HK-2 (cell line): Measurements from ENCODE around the gene UBL3.
A peak's percentile ranks its signal among the peaks of the same experiment; 100 is the strongest.

Source experiments
- DNase-seq: peaks from one replicate; pipeline ENCODE4 v3.0.0-alpha.2; 2018; ENCODE audit not compliant: unreplicated experiment

Gene UBL3, protein sequence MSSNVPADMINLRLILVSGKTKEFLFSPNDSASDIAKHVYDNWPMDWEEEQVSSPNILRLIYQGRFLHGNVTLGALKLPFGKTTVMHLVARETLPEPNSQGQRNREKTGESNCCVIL

DNA sequence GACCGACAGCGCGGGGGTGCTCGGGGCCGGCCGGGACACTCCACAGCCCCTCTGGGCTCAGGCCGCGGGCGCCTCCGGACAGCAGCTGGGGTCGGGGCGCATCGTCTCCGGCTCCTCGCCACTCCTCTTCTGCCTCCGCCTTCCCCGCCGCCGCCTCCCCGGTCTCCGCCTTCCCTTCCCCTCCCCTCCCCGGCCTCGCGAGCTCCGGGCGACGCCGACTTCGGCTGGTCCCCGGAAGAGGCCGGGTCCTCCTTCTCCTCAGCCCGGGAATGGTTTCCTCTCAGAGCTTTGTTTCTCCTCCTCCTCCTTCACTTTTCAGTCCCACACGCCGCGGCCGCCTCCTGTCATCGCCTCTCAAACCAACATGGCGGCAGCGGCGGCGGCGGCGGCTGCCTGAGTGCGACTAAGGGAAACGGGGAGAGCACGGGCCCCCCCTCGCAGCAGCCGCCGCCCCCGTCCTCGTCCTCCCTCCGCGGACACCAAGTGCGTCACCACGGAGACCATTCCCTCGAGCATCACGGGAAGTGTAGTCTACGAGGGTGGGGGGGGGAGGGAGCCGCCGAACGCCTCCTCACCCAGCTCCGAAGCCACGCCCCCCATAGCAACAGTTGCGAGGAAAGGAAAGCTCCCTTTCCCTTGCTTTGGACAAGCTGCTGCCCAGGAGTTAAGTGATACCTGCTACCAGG is at the start of gene UBL3:
Gene UBL3 (minus strand): TSS at position 405 of the 686 bp plus-strand sequence. CDS start 1,079 bp downstream, outside the sequence.
- peak; percentile 85 for DNase-seq

- no peak for DNase-seq
Measured at GRCh38 chr13:29897102-29897501, 46.7 kb upstream of the UBL3 start.

GRCh38 chr13:29893438-29893837 is 43.0 kb upstream of the UBL3 start:
- no peak for DNase-seq

GRCh38 chr13:29892151-29892550 is 41.7 kb upstream of the UBL3 start:
- DNase-seq = no peak

- no peak for DNase-seq
Measured at GRCh38 chr13:29889111-29889510, 38.7 kb upstream of the UBL3 start.

DNA sequence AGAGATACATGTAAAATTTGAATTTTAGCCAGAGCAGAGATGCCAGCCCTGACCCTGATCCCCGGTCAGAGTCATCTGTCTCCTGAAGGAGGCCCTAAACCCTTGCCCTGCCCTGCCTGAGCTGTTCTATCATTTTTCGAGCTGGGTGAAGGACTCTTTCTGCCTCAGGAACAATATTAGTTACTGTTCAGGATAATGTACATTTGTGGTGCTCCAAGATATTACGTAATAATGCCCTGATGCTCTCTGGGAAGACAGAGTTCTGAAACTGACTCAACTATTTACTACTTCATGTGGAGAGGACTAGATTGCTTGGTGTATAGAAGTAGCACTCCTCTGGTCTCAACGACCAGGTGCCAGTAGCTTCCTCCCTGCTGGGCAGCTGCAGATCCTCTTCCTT is 37.9 kb upstream of the UBL3 start:
- no peak for DNase-seq

- DNase-seq = no peak
Measured at GRCh38 chr13:29887686-29888085, 37.3 kb upstream of the UBL3 start.

DNA sequence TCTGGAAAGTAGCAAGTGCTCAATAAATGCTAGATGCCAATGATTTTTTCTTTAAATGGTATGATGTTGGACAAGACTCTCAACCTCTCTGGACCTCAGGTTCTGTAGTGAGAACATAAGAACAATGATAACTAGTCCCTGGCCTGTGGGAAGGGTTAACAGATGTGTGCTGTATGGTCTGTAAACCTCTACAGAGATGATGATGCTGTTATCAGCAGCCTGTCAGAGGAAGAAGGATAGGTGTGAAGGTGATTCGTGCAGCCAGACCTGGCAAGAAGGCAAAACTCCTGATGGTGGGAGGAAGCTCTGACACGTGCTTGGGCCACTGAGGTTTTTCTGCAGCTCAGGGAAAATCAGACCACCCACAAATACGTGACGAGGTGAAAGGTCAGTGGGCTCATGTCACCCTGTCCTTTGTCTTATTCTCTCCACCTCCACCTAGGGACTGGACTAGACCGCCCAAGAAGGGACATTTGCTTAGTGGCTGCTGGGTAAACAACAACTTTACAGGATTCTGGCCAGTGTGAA is 36.7 kb upstream of the UBL3 start:
- DNase-seq = no peak

DNA sequence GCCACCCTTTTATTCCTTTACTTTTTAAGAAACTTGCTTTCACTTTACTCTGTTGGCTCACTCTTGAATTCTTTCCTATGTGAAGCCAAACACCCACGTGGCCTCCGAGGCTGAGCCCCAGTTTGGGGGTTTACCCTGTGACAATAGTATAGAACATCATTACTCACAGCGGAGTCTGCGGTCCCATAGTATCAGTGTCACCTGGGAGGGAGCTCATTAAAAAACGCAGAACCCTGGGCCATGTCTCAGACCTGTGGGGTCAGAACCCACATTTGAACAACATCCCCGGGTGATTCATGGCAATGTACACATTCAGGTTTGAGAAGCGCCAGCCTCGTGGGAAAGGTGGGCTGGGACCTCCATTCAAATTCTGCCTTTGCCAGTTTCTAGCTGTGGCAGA is 36.0 kb upstream of the UBL3 start:
- no peak for DNase-seq

- DNase-seq = no peak
Measured at GRCh38 chr13:29885989-29886388, 35.6 kb upstream of the UBL3 start.

GRCh38 chr13:29884671-29885430 is 34.4 kb upstream of the UBL3 start:
- no peak for DNase-seq

DNA sequence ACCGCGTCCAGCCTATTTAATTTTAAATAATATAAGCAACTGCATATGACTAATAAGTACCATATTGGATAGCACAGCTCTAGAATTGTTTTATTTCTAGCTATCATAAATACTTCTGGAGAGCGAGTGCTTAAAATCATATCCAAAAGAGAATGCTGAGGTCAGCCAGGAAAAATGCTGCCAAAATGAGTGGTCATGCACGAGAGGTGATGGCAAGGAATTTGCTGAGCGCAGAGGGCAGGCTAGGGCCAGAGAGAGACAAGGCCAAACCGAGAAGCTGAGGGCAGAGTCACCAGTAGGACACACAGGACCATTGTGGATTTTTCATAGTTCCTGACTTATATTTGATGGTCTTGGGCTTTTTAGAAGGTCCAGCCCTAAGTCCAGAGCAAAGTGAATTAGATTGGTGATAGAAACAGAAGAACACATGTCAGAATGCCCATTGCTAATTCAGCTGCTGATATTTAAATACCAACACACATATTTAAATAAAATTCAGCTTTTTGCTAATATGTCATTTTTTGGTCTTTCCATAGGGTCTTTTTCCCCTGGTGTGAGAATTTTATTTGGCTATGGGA is 33.6 kb upstream of the UBL3 start:
- DNase-seq = no peak

DNA sequence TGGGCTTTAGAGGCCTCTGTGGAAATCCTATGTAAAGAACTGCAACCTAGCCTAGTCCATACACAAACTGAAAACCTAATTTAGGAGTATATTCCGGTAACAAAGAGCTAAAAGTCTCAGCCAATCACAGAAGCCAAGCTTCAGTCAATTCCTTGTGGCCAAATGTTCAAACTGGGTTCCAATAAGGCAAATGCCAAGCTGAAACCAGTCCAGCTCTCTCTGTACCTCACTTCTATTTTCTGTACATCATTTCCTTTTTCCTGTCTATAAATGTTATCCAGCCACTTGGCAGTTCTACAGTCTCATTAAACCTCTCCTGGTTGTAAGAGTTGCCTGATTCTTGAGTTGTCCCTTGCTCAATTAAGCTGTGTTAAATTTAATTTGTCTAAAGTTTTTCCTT is 31.7 kb upstream of the UBL3 start:
- no peak for DNase-seq

DNA sequence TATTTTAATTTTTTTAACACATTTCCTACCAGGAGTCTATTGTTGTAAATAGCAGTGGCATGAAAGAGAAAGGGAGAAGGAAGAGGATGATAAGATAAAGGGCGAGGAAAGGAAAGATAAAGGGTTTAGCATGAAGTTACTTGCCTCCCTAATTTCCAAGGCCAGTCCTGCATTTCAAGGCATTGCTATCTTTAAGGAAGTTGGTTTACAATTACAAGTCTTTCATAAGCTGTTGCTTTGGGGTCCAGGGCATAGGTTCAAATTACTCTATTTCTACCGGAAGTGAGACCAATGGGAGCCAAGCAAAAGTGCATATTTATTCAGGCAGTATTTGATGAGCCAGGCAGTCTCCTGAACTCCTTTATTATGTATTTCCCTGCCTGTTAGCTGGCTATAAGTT is 27.7 kb upstream of the UBL3 start:
- no peak for DNase-seq

GRCh38 chr13:29877456-29878078 is 27.1 kb upstream of the UBL3 start:
- no peak for DNase-seq

GRCh38 chr13:29875646-29876045 is 25.2 kb upstream of the UBL3 start:
- DNase-seq = no peak

DNA sequence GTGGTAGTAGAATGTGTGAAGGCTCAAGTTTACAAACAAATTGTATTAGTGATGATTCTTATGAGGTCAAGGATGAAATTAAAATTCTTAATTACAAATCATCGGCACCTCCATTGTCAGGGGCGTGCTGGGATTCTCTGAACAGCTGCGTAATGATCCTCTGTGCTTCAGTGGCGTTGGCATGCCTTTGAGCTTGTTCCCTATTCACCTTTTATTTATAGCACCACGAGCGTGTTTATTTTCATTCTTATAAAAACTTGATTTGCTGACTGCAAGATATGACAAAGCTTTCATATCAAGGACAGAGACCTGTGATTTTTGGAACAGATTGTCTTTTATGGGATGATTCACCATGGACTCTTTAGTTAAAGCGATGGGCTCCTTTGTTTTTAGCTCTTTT is 18.2 kb upstream of the UBL3 start:
- no peak for DNase-seq

- DNase-seq = no peak
Measured at GRCh38 chr13:29865934-29866333, 15.5 kb upstream of the UBL3 start.

- no peak for DNase-seq
Measured at GRCh38 chr13:29861694-29862110, 11.3 kb upstream of the UBL3 start.

GRCh38 chr13:29859971-29860370 is 9.6 kb upstream of the UBL3 start:
- DNase-seq = no peak

DNA sequence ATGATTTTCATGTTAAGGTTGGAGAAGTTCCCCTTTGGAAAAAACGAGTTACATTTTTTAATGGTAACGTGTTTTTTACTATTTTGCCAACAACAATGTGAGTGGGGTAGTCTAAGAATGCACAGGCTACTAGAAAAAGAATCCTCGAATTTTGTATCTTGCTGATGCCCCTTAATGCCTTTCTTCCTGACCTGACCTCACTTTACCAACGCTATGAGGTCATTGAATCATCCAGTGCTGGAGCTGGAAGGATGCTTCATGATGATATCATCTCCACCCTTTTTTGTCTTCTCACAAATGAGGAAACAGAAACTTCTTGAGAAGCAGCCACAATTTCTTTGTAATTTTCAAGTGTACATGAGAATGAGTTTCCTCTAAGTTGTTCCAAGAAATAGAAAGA is 8.2 kb upstream of the UBL3 start:
- no peak for DNase-seq

GRCh38 chr13:29858231-29858630 is 7.8 kb upstream of the UBL3 start:
- DNase-seq = no peak
